Measurements from ENCODE around the gene ZSCAN26.

GRCh38 chr6:28224131-28225055 is 42.5 kb upstream of the ZSCAN26 start:
- TF ChIP-seq CTCF (IDR thresholded peaks at IDR 0.05) (no peak), EZH2 (IDR thresholded peaks at IDR 0.05) (no peak), EZH2phosphoT487 (IDR thresholded peaks at IDR 0.05) (no peak)

Data from neural progenitor cell (in vitro differentiated cells).